ENCODE data around the gene FN3K.
A peak's percentile ranks its signal among the peaks of the same experiment; 100 is the strongest.
"Not testable (repeated sequence)": the region's sequence is repeated elsewhere in the genome, so short reads cannot be mapped to it uniquely, and the experiment has no call there.

FN3K gene

GRCh38 chr17:82743344-82744219 lies 8.2 kb downstream of the FN3K start:
- Histone ChIP-seq H3F3A (ENCODE audit: control insufficient read depth, insufficient read depth) (no peaks in the 10 kb centered on the region), H3K79me2 (ENCODE audit: control insufficient read depth, low read length) (no peaks in the 10 kb centered on the region), H4K20me1 (ENCODE audit: control insufficient read depth, insufficient read depth, low read depth, low read length) (no peaks in the 10 kb centered on the region), H3K4me2 (ENCODE audit: low read length) (no peak overlapping the region), H3K4me3 (ENCODE audit: low read length) (no peak overlapping the region), H3K36me3 (ENCODE audit: control insufficient read depth, low read length) (peaks cover 18% of the 10 kb centered on the region), H3K9me2 (replicated peaks; ENCODE audit: control insufficient read depth, low read length) (no peaks in the 10 kb centered on the region), H3K9me3 (ENCODE audit: control insufficient read depth, insufficient read depth, low read length) (peaks cover 17% of the 10 kb centered on the region), H3K4me1 (ENCODE audit: control insufficient read depth, low read length) (no peaks in the 10 kb centered on the region), H3K27ac (ENCODE audit: low read depth, low read length) (no peak overlapping the region), H3K27me3 (ENCODE audit: control insufficient read depth, low read length) (no peaks in the 10 kb centered on the region)
- TF ChIP-seq CTCF (IDR thresholded peaks at IDR 0.05; ENCODE audit: low read depth, low read length, poor library complexity, severe bottlenecking) (peak; percentile 17), EZH2phosphoT487 (IDR thresholded peaks at IDR 0.05; ENCODE audit: borderline replicate concordance, low read length) (no peak)

- H3K4me1 ChIP-seq (ENCODE audit: control insufficient read depth, low read length); H3K9me2 ChIP-seq (replicated peaks; ENCODE audit: control insufficient read depth, low read length); H3K4me3 ChIP-seq (ENCODE audit: low read length); H3K4me2 ChIP-seq (ENCODE audit: low read length); H3K27ac ChIP-seq (ENCODE audit: low read depth, low read length); H3K27me3 ChIP-seq (ENCODE audit: control insufficient read depth, low read length); H3K79me2 ChIP-seq (ENCODE audit: control insufficient read depth, low read length); H3F3A ChIP-seq (ENCODE audit: control insufficient read depth, insufficient read depth); H4K20me1 ChIP-seq (ENCODE audit: control insufficient read depth, insufficient read depth, low read depth, low read length): not testable (repeated sequence)
- Histone ChIP-seq H3K36me3 (ENCODE audit: control insufficient read depth, low read length) (peaks cover 18% of the 10 kb centered on the region), H3K9me3 (ENCODE audit: control insufficient read depth, insufficient read depth, low read length) (peaks cover 17% of the 10 kb centered on the region)
These were observed 9.3 kb downstream of the FN3K start for GRCh38 chr17:82744736-82745135.

- Histone ChIP-seq H3K4me1 (ENCODE audit: control insufficient read depth, low read length) (no peaks in the 10 kb centered on the region), H3K9me2 (replicated peaks; ENCODE audit: control insufficient read depth, low read length) (no peaks in the 10 kb centered on the region)
These were observed 10.1 kb downstream of the FN3K start for GRCh38 chr17:82745524-82745923.

More at GRCh38 chr17:82745524-82745923, 10.1 kb downstream of the FN3K start:
- H3K36me3 ChIP-seq (ENCODE audit: control insufficient read depth, low read length), result peaks cover 13% of the 10 kb centered on the region
- no peaks in the 10 kb centered on the region for H3K27me3 ChIP-seq (ENCODE audit: control insufficient read depth, low read length)
- no peaks in the 10 kb centered on the region for H3F3A ChIP-seq (ENCODE audit: control insufficient read depth, insufficient read depth)
- H3K4me3 ChIP-seq (ENCODE audit: low read length), result no peak overlapping the region
- no peak for TF ChIP-seq EZH2phosphoT487 (IDR thresholded peaks at IDR 0.05; ENCODE audit: borderline replicate concordance, low read length)
- TF ChIP-seq CTCF (IDR thresholded peaks at IDR 0.05; ENCODE audit: low read depth, low read length, poor library complexity, severe bottlenecking), result no peak
- peaks cover 9% of the 10 kb centered on the region for H3K9me3 ChIP-seq (ENCODE audit: control insufficient read depth, insufficient read depth, low read length)
- no peaks in the 10 kb centered on the region for H4K20me1 ChIP-seq (ENCODE audit: control insufficient read depth, insufficient read depth, low read depth, low read length)
- H3K79me2 ChIP-seq (ENCODE audit: control insufficient read depth, low read length), result no peaks in the 10 kb centered on the region
- no peak overlapping the region for H3K4me2 ChIP-seq (ENCODE audit: low read length)
- no peak overlapping the region for H3K27ac ChIP-seq (ENCODE audit: low read depth, low read length)
